Peyer's patch (tissue), 4 donors: ENCODE results near the gene HES5. TPM values are rescaled to one million over a fixed set of nuclear protein-coding genes. Genes with fewer than 3 reads are reported as not detected.

Experiments
- DNase-seq, 3 donors: peaks; one replicate each; pipeline ENCODE4 v3.0.0-alpha.2; 2017 to 2019
- H3K27ac ChIP-seq, 4 donors: fragments of 200-600 bp; sonication (generic); one replicate each; pipeline ENCODE4 v1.5.1; 2016 to 2019
- H3K27me3 ChIP-seq, 2 donors: fragments of 200-600 bp; sonication (generic); one replicate each; pipeline ENCODE4 v1.5.1; 2019
- H3K36me3 ChIP-seq, 3 donors: fragments of 200-600 bp; sonication (generic); one replicate each; pipeline ENCODE4 v1.5.1; 2016 to 2019
- H3K4me1 ChIP-seq, 4 donors: fragments of 200-600 bp; sonication (generic); one replicate each; pipeline ENCODE4 v1.5.1; 2016 to 2019
- H3K4me3 ChIP-seq, 4 donors: fragments of 200-600 bp; sonication (generic); 1 replicate in 3 of 4; 2 replicates in 1 of 4; pipeline ENCODE4 v1.5.1; 2016 to 2019; ENCODE audit warnings: mild to moderate bottlenecking in 1 of 4
- H3K9me3 ChIP-seq, 4 donors: fragments of 200-600 bp; sonication (generic); one replicate each; pipeline ENCODE4 v1.5.1; 2016 to 2019; ENCODE audit warnings: mild to moderate bottlenecking in 1 of 4
- POLR2A ChIP-seq, 2 donors: fragments of 450-650 bp; IDR thresholded peaks; one replicate each; pipeline ENCODE4 v1.5.1; 2017; ENCODE audit warnings: antibody characterized with exemption in 2 of 2, mild to moderate bottlenecking in 2 of 2, moderate library complexity in 2 of 2
- total RNA-seq, 4 donors: library from RNA; depleted of rRNA; stranded (reverse); fragments of >200 nt; gene quantifications; one replicate each; pipeline ENCODE4 v1.1.0, GENCODE V29; 2016
- TF ChIP-seq, protein P1 (sequence below), 6 experiments: fragments of 450-650 bp in 4 of 6; fragments of 200-600 bp in 2 of 6; sonication (generic) in 1 of 6; IDR thresholded peaks; one replicate each; pipeline ENCODE4 v1.5.1; 2017 to 2019; ENCODE audit warnings: antibody characterized with exemption in 6 of 6, mild to moderate bottlenecking in 3 of 6, moderate library complexity in 1 of 6

Gene HES5
- total RNA-seq, 4 donors from 2014 or later, result 0.88 TPM; not detected in 3

DNA sequence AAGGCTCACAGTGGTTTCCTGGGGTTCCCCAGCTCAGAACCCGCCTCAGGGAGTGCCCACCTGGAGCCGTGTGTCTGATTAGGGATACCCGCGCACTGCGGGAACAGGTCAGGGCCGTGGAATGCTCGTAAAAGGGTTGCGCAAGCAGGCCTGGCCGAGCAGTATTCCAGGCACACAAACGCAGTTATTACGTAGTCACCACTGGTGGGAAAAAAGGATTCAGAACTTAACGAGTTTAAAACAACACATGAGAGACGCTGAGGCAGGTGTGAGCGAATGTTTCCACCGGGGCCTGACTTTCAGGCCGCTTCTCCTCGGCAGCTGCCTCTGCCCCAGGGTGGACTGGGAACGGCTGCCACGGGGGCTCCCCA lies 35.8 kb downstream of the HES5 start:
- peaks cover 0 to 60% (median 12%) of the 10 kb centered on the region in 4 donors for H3K4me1 ChIP-seq
- no peaks in the 10 kb centered on the region for H3K9me3 ChIP-seq
- H3K27me3 ChIP-seq, result no peaks in the 10 kb centered on the region
- TF ChIP-seq, protein P1, sequence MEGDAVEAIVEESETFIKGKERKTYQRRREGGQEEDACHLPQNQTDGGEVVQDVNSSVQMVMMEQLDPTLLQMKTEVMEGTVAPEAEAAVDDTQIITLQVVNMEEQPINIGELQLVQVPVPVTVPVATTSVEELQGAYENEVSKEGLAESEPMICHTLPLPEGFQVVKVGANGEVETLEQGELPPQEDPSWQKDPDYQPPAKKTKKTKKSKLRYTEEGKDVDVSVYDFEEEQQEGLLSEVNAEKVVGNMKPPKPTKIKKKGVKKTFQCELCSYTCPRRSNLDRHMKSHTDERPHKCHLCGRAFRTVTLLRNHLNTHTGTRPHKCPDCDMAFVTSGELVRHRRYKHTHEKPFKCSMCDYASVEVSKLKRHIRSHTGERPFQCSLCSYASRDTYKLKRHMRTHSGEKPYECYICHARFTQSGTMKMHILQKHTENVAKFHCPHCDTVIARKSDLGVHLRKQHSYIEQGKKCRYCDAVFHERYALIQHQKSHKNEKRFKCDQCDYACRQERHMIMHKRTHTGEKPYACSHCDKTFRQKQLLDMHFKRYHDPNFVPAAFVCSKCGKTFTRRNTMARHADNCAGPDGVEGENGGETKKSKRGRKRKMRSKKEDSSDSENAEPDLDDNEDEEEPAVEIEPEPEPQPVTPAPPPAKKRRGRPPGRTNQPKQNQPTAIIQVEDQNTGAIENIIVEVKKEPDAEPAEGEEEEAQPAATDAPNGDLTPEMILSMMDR (IDR thresholded peaks at IDR 0.05), result no peak
- no peak for TF ChIP-seq POLR2A (IDR thresholded peaks at IDR 0.05)
- H3K4me3 ChIP-seq, result no peak overlapping the region
- peak overlapping the region in 1 of 4 donors; percentile 13 for H3K27ac ChIP-seq
- DNase-seq, result peak in 1 of 3 donors; percentile 58
- no peaks in the 10 kb centered on the region for H3K36me3 ChIP-seq

GRCh38 chr1:2493691-2494322 lies 36.3 kb downstream of the HES5 start:
- no peak overlapping the region for H3K27ac ChIP-seq
- H3K36me3 ChIP-seq, result no peaks in the 10 kb centered on the region
- DNase-seq, result peak in 1 of 3 donors; percentile 36
- no peaks in the 10 kb centered on the region for H3K27me3 ChIP-seq
- peaks cover 0 to 4% (median 0%) of the 10 kb centered on the region in 4 donors for H3K9me3 ChIP-seq
- H3K4me3 ChIP-seq, result no peak overlapping the region
- TF ChIP-seq, protein P1 (IDR thresholded peaks at IDR 0.05), result no peak
- TF ChIP-seq POLR2A (IDR thresholded peaks at IDR 0.05), result no peak
- peaks cover 0 to 58% (median 12%) of the 10 kb centered on the region in 4 donors for H3K4me1 ChIP-seq

DNA sequence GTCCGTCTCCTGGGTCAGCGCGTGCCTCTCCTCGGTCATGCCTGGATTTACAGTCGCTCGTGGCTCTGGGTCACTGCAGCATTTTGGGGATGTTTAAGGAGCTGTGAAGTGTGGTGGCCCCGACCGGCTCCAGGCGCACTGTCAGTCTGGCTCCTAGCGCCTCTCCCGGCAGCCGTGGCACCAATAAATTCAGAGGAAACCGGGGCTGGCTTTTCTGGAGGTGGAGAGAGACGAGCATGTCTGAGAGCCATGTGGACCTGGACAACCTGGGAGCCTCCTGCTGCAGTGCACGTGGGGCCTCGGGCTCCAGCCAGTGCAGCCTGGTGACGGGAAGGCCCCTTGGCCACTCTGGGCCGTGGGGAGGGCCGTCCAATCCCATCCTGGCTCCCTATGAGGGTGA lies 36.8 kb downstream of the HES5 start:
- Histone ChIP-seq H3K36me3 (no peaks in the 10 kb centered on the region), H3K27me3 (no peaks in the 10 kb centered on the region), H3K27ac (no peak overlapping the region), H3K4me3 (no peak overlapping the region), H3K9me3 (peaks cover 0 to 10% (median 0%) of the 10 kb centered on the region in 4 donors), H3K4me1 (peaks cover 0 to 54% (median 12%) of the 10 kb centered on the region in 4 donors)
- DNase-seq, result no peak
- TF ChIP-seq POLR2A (IDR thresholded peaks at IDR 0.05), result no peak
- TF ChIP-seq, protein P1 (IDR thresholded peaks at IDR 0.05), result no peak

GRCh38 chr1:2492091-2492490 lies 38.0 kb downstream of the HES5 start:
- TF ChIP-seq POLR2A (IDR thresholded peaks at IDR 0.05), result no peak
- TF ChIP-seq, protein P1 (IDR thresholded peaks at IDR 0.05), result no peak
- no peak overlapping the region for H3K4me3 ChIP-seq
- no peaks in the 10 kb centered on the region for H3K36me3 ChIP-seq
- peaks cover 0 to 12% (median 0%) of the 10 kb centered on the region in 4 donors for H3K9me3 ChIP-seq
- H3K27me3 ChIP-seq, result no peaks in the 10 kb centered on the region
- no peak for DNase-seq
- H3K27ac ChIP-seq, result no peak overlapping the region
- H3K4me1 ChIP-seq, result peaks cover 0 to 49% (median 12%) of the 10 kb centered on the region in 4 donors

DNA sequence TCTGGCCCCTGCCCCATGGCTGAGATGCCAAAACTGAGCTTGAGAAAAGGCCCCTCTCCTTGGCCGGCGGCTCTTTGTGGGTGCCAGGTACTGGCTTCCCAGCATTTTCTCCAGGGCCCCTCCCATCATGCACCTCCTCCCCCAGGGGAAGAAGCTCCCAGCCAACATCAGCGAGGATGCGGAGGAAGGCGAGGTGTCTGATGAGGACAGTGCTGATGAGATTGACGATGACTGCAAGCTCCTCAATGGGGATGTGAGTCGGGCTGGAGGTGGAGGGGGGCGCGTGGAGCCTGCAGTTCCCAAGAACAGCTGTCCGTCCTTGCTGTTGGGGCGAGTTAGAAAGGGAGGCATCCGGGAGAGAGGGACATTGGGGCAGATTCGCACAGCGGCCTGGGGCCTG lies 40.4 kb downstream of the HES5 start:
- Histone ChIP-seq H3K36me3 (no peaks in the 10 kb centered on the region), H3K27me3 (no peaks in the 10 kb centered on the region), H3K4me1 (peaks cover 0 to 24% (median 2%) of the 10 kb centered on the region in 4 donors), H3K4me3 (no peak overlapping the region), H3K9me3 (peaks cover 0 to 12% (median 0%) of the 10 kb centered on the region in 4 donors), H3K27ac (no peak overlapping the region)
- no peak for DNase-seq
- no peak for TF ChIP-seq POLR2A (IDR thresholded peaks at IDR 0.05)
- TF ChIP-seq, protein P1 (IDR thresholded peaks at IDR 0.05), result no peak
